NCI-H460 (cell line): ENCODE measurements around the gene TMEM9. TPM values are rescaled to one million over a fixed set of nuclear protein-coding genes. Genes with fewer than 3 reads are reported as not detected.
"Not testable (repeated sequence)": the region's sequence is repeated elsewhere in the genome, so short reads cannot be mapped to it uniquely, and the experiment has no call there.

Source experiments
- DNase-seq: peaks from one replicate; pipeline ENCODE4 v3.0.0-alpha.2; 2016; ENCODE audit warnings: low read depth; ENCODE audit errors: extremely low read depth
- total RNA-seq: library from RNA; depleted of rRNA; stranded (reverse); fragments of >200 nt; shearing (Covaris generic); gene quantifications from 2 replicates; pipeline ENCODE4 v1.2.3, GENCODE V29; 2014

Gene TMEM9
- total RNA-seq, 1 experiment from 2014 or later: 107 TPM

- no peak for DNase-seq
Observed at GRCh38 chr1:201175820-201176500, 21.7 kb upstream of the TMEM9 start.

GRCh38 chr1:201173736-201174135 lies 19.5 kb upstream of the TMEM9 start:
- no peak for DNase-seq

- peak; percentile 48 for DNase-seq
Observed at GRCh38 chr1:201172999-201173610, 18.8 kb upstream of the TMEM9 start.

GRCh38 chr1:201172326-201172725 lies 18.1 kb upstream of the TMEM9 start:
- DNase-seq: peak; percentile 77

- peak; percentile 97 for DNase-seq
Observed at GRCh38 chr1:201171063-201172036, 17.1 kb upstream of the TMEM9 start.

- peak; percentile 99 for DNase-seq
Observed at GRCh38 chr1:201170533-201171062, 16.3 kb upstream of the TMEM9 start.

GRCh38 chr1:201169971-201170532 lies 15.8 kb upstream of the TMEM9 start:
- DNase-seq: no peak

- DNase-seq: no peak
Observed at GRCh38 chr1:201169203-201169602, 14.9 kb upstream of the TMEM9 start.

GRCh38 chr1:201167041-201167991 lies 13.0 kb upstream of the TMEM9 start:
- no peak for DNase-seq

GRCh38 chr1:201164645-201165044 lies 10.4 kb upstream of the TMEM9 start:
- DNase-seq: no peak

GRCh38 chr1:201163707-201164106 lies 9.4 kb upstream of the TMEM9 start:
- DNase-seq: no peak

GRCh38 chr1:201163036-201163435 lies 8.8 kb upstream of the TMEM9 start:
- not testable (repeated sequence) for DNase-seq

- DNase-seq: no peak
Observed at GRCh38 chr1:201157949-201158348, 3.7 kb upstream of the TMEM9 start.

GRCh38 chr1:201156819-201157218 lies 2.5 kb upstream of the TMEM9 start:
- no peak for DNase-seq

- DNase-seq: no peak
Observed at GRCh38 chr1:201156346-201156745, 2.1 kb upstream of the TMEM9 start.

- DNase-seq: no peak
Observed at GRCh38 chr1:201155354-201155753, 1.1 kb upstream of the TMEM9 start.

GRCh38 chr1:201153474-201154388 lies 543 bp downstream of the TMEM9 start:
- DNase-seq: no peak

GRCh38 chr1:201149400-201149799 lies 4.9 kb downstream of the TMEM9 start:
- peak; percentile 59 for DNase-seq
